Thoracic aorta (tissue), 2 donors: Measurements from ENCODE around the gene MAFF. TPM values are rescaled to one million over a fixed set of nuclear protein-coding genes. Genes with fewer than 3 reads are reported as not detected.

Experiments used
- ATAC-seq: fragments of 150-250 bp; one replicate; pipeline ENCODE4 v1.8.0; 2017; ENCODE audit warnings: low read depth; ENCODE audit not compliant: insufficient number of reproducible peaks, low FRiP score
- DNase-seq: peaks from one replicate; pipeline ENCODE4 v3.0.0-alpha.2; 2020; ENCODE audit warnings: low spot score
- H3K27ac ChIP-seq, 2 donors: fragments of 200-600 bp; sonication (generic); 1 replicate in 1 of 2; 2 replicates in 1 of 2; pipeline ENCODE4 v1.5.1; 2016; ENCODE audit warnings: mild to moderate bottlenecking in 2 of 2, moderate library complexity in 2 of 2
- H3K27me3 ChIP-seq: fragments of 200-600 bp; sonication (generic); replicated peaks from 2 replicates; pipeline ENCODE4 v1.6.0; 2016; ENCODE audit warnings: mild to moderate bottlenecking; ENCODE audit not compliant: insufficient read depth
- H3K36me3 ChIP-seq: fragments of 200-600 bp; sonication (generic); one replicate; pipeline ENCODE4 v1.5.1; 2016
- H3K4me1 ChIP-seq, 2 donors: fragments of 200-600 bp; sonication (generic); 1 replicate in 1 of 2; 2 replicates in 1 of 2; pipeline versions ENCODE4 v1.5.1 to v1.6.0; 2016; ENCODE audit warnings: low read depth in 2 of 2, mild to moderate bottlenecking in 1 of 2; ENCODE audit not compliant: control insufficient read depth in 1 of 2
- H3K4me3 ChIP-seq: fragments of 200-600 bp; sonication (generic); 2 replicates; pipeline ENCODE4 v1.5.1; 2016; ENCODE audit warnings: mild to moderate bottlenecking
- H3K9me3 ChIP-seq: fragments of 200-600 bp; sonication (generic); 2 replicates; pipeline ENCODE4 v1.5.1; 2016
- CTCF ChIP-seq: fragments of 200-600 bp; sonication (generic); IDR thresholded peaks from one replicate; pipeline ENCODE4 v1.5.1; 2019; ENCODE audit warnings: antibody characterized with exemption
- total RNA-seq, 2 donors: library from RNA; depleted of rRNA; stranded (reverse); fragments of >200 nt; gene quantifications; one replicate each; pipeline versions ENCODE4 v1.1.0 to v1.2.3, GENCODE V29; 2016

The MAFF gene
- total RNA-seq, 2 donors from 2014 or later = 97.6 to 111 TPM

- Histone ChIP-seq H3K27me3 (no peaks in the 10 kb centered on the region), H3K9me3 (no peaks in the 10 kb centered on the region), H3K36me3 (peaks cover 25% of the 10 kb centered on the region), H3K27ac (peak overlapping the region; percentile 34 to 95), H3K4me3 (no peak overlapping the region), H3K4me1 (peaks cover 15 to 42% of the 10 kb centered on the region in 2 donors)
- no peak for DNase-seq
- TF ChIP-seq CTCF = no peak
- no peak for ATAC-seq
Observed at GRCh38 chr22:38221908-38222796, 20.4 kb downstream of the MAFF start.

- H3K4me1 ChIP-seq = peaks cover 15 to 39% of the 10 kb centered on the region in 2 donors
- no peak for TF ChIP-seq CTCF
- H3K27me3 ChIP-seq = no peaks in the 10 kb centered on the region
- no peak overlapping the region for H3K4me3 ChIP-seq
- DNase-seq = no peak
- no peaks in the 10 kb centered on the region for H3K9me3 ChIP-seq
- peak overlapping the region in 1 of 2 donors; percentile 34 for H3K27ac ChIP-seq
- peaks cover 31% of the 10 kb centered on the region for H3K36me3 ChIP-seq
- ATAC-seq = no peak
Observed at GRCh38 chr22:38222797-38223119, 21.0 kb downstream of the MAFF start.

GRCh38 chr22:38223289-38223960 is 21.6 kb downstream of the MAFF start:
- Histone ChIP-seq H3K9me3 (no peaks in the 10 kb centered on the region), H3K27ac (no peak overlapping the region), H3K27me3 (no peaks in the 10 kb centered on the region), H3K4me3 (no peak overlapping the region), H3K4me1 (peaks cover 9 to 36% of the 10 kb centered on the region in 2 donors), H3K36me3 (peaks cover 31% of the 10 kb centered on the region)
- TF ChIP-seq CTCF = no peak
- ATAC-seq = no peak
- no peak for DNase-seq

- Histone ChIP-seq H3K9me3 (no peaks in the 10 kb centered on the region), H3K27me3 (no peaks in the 10 kb centered on the region), H3K4me3 (no peak overlapping the region), H3K27ac (no peak overlapping the region), H3K36me3 (peaks cover 46% of the 10 kb centered on the region), H3K4me1 (peaks cover 5 to 17% of the 10 kb centered on the region in 2 donors)
- DNase-seq (no peak), ATAC-seq (no peak)
- TF ChIP-seq CTCF = no peak
Observed at GRCh38 chr22:38226853-38227649, 25.3 kb downstream of the MAFF start.
